Ovary (tissue), 9 donors: ENCODE data around the gene ALDH1A3. TPM values are rescaled to one million over a fixed set of nuclear protein-coding genes. Genes with fewer than 3 reads are reported as not detected.

ENCODE experiments used
- DNase-seq, 5 donors: peaks; one replicate each; pipeline ENCODE4 v3.0.0-alpha.2; 2019 to 2020
- H3K27ac ChIP-seq, 2 donors: fragments of 200-600 bp; one replicate each; pipeline versions ENCODE4 v1.5.1 to v1.8.0; 2019 to 2022
- H3K27me3 ChIP-seq: fragments of 200-600 bp; one replicate; pipeline ENCODE4 v1.8.0; 2022
- H3K36me3 ChIP-seq: fragments of 200-600 bp; sonication (generic); one replicate; pipeline ENCODE4 v1.5.1; 2019
- H3K4me1 ChIP-seq: one replicate; pipeline ENCODE4 v1.8.1; 2013; ENCODE audit warnings: mild to moderate bottlenecking, moderate library complexity; ENCODE audit not compliant: insufficient read depth
- H3K4me3 ChIP-seq: fragments of 200-600 bp; sonication (generic); one replicate; pipeline ENCODE4 v1.5.1; 2017
- H3K9me3 ChIP-seq, 2 donors: fragments of 200-600 bp in 1 of 2; sonication (generic) in 1 of 2; one replicate each; pipeline versions ENCODE4 v1.5.1 to v1.8.1; 2013 to 2019; ENCODE audit warnings: mild to moderate bottlenecking in 1 of 2, moderate library complexity in 1 of 2
- EP300 ChIP-seq: sonication (generic); formaldehyde crosslinking; IDR thresholded peaks from one replicate; pipeline ENCODE4 v1.6.1; 2017; ENCODE audit warnings: antibody characterized with exemption
- POLR2A ChIP-seq: fragments of 450-650 bp; IDR thresholded peaks from one replicate; pipeline ENCODE4 v1.6.1; 2017; ENCODE audit warnings: antibody characterized with exemption, mild to moderate bottlenecking, moderate library complexity
- WGBS, 3 donors: extraction: QIAGEN DNeasy Blood & Tissue Kit in 1 of 3; methylation state at CpG; one replicate each; pipeline versions ENCODE4 v1.1.5 to v1.1.7; 2013 to 2017; 5-methylcytosine and 5-hydroxymethylcytosine counted together
- intact Hi-C, 4 donors: fragments of 100-400 bp; cut with DNase I; formaldehyde crosslinking; loops; one replicate each; pipeline versions ENCODE4 v1.11.0 to v1.15.1; 2022 to 2023
- polyA plus RNA-seq, 2 donors: library from polyadenylated mRNA; stranded (reverse); fragments of 200-250 nt in 1 of 2; fragments of 350-450 nt in 1 of 2; fragmentation: Illumina TruSeq in 1 of 2; extraction: RNeasy Lipid Tissue Mini Kit (QIAGEN cat#74804) in 1 of 2; gene quantifications; one replicate each; pipeline ENCODE4 v1.2.3, GENCODE V29; 2013 to 2014
- total RNA-seq, 7 donors: library from RNA; depleted of rRNA in 2 of 7; stranded (reverse); fragments of >200 nt in 2 of 7; fragmentation: NEBNext Ultra II Directional in 3 of 7; extraction: Animal tissue kit (Norgen Biotek cat#: 25700) in 3 of 7; gene quantifications; one replicate each; pipeline versions ENCODE4 v1.1.0 to v1.2.4, GENCODE V29; 2016 to 2023
- TF ChIP-seq, protein P1 (sequence below), 3 donors: fragments of 450-650 bp in 2 of 3; fragments of 200-600 bp in 1 of 3; IDR thresholded peaks; one replicate each; pipeline versions ENCODE4 v1.5.1 to v1.8.0; 2016 to 2022; ENCODE audit warnings: antibody characterized with exemption in 3 of 3, mild to moderate bottlenecking in 1 of 3
- donor health status: DM: no; HTN: no; CAD: no; lungs with moderate emphysema.
- donor health status: DM: no; HTN: no; CAD: no.
- donor health status: Bipolar disorder and iron deficiency.
- donor health status: DM: yes; HTN: yes; CAD: no.
- donor health status: DM: no; HTN: no; CAD: no.
- donor health status: DM: yes; HTN: yes; CAD: no.

The ALDH1A3 gene
- total and polyA plus RNA-seq, 9 donors = 2.2 to 73.2 (median 9.9) TPM

- TF ChIP-seq, protein P1, sequence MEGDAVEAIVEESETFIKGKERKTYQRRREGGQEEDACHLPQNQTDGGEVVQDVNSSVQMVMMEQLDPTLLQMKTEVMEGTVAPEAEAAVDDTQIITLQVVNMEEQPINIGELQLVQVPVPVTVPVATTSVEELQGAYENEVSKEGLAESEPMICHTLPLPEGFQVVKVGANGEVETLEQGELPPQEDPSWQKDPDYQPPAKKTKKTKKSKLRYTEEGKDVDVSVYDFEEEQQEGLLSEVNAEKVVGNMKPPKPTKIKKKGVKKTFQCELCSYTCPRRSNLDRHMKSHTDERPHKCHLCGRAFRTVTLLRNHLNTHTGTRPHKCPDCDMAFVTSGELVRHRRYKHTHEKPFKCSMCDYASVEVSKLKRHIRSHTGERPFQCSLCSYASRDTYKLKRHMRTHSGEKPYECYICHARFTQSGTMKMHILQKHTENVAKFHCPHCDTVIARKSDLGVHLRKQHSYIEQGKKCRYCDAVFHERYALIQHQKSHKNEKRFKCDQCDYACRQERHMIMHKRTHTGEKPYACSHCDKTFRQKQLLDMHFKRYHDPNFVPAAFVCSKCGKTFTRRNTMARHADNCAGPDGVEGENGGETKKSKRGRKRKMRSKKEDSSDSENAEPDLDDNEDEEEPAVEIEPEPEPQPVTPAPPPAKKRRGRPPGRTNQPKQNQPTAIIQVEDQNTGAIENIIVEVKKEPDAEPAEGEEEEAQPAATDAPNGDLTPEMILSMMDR (IDR thresholded peaks at IDR 0.05) = no peak
- peak; percentile 78 for TF ChIP-seq EP300
- TF ChIP-seq POLR2A = peak; percentile 15
- Histone ChIP-seq H3K27me3 (no peaks in the 10 kb centered on the region), H3K4me1 (peaks cover 7% of the 10 kb centered on the region), H3K36me3 (no peaks in the 10 kb centered on the region), H3K9me3 (no peaks in the 10 kb centered on the region), H3K27ac (peak overlapping the region in 1 of 2 donors; percentile 89), H3K4me3 (peak overlapping the region; percentile 28)
- DNase-seq = peak; percentile 89 to 95 (median 90)
- WGBS, 3 donors = 6 to 14% (median 7%) methylated on average over 22 of the region's 22 CpGs
- intact Hi-C loops = no loop called here
Measured at GRCh38 chr15:100902436-100903167, 23.0 kb downstream of the ALDH1A3 start.

GRCh38 chr15:100903168-100903554 lies 23.5 kb downstream of the ALDH1A3 start:
- TF ChIP-seq, protein P1 (IDR thresholded peaks at IDR 0.05) = no peak
- TF ChIP-seq EP300 (no peak), POLR2A (no peak)
- Histone ChIP-seq H3K4me3 (no peak overlapping the region), H3K27me3 (no peaks in the 10 kb centered on the region), H3K4me1 (peaks cover 7% of the 10 kb centered on the region), H3K9me3 (no peaks in the 10 kb centered on the region), H3K27ac (peak overlapping the region in 1 of 2 donors; percentile 89), H3K36me3 (no peaks in the 10 kb centered on the region)
- DNase-seq = no peak
- intact Hi-C loops = no loop called here
- 11 to 22% (median 14%) methylated on average over 3 of the region's 3 CpGs for WGBS, 3 donors

GRCh38 chr15:100905850-100906249 lies 26.2 kb downstream of the ALDH1A3 start:
- Histone ChIP-seq H3K36me3 (no peaks in the 10 kb centered on the region), H3K4me3 (no peak overlapping the region), H3K27ac (no peak overlapping the region), H3K27me3 (no peaks in the 10 kb centered on the region), H3K4me1 (peaks cover 6% of the 10 kb centered on the region), H3K9me3 (no peaks in the 10 kb centered on the region)
- DNase-seq = peak in 1 of 5 donors; percentile 10
- intact Hi-C loops = no loop called here
- TF ChIP-seq POLR2A = no peak
- no peak for TF ChIP-seq EP300
- TF ChIP-seq, protein P1 (IDR thresholded peaks at IDR 0.05) = no peak
- WGBS, 3 donors = 79 to 83% (median 82%) methylated on average over 8 of the region's 8 CpGs

GRCh38 chr15:100908466-100908865 lies 28.8 kb downstream of the ALDH1A3 start:
- 79 to 88% (median 80%) methylated on average over 6 of the region's 6 CpGs for WGBS, 3 donors
- no peaks in the 10 kb centered on the region for H3K36me3 ChIP-seq
- no peaks in the 10 kb centered on the region for H3K27me3 ChIP-seq
- no peaks in the 10 kb centered on the region for H3K4me1 ChIP-seq
- H3K27ac ChIP-seq = no peak overlapping the region
- intact Hi-C loops = no loop called here
- TF ChIP-seq, protein P1 (IDR thresholded peaks at IDR 0.05) = no peak
- TF ChIP-seq POLR2A (no peak), EP300 (no peak)
- no peaks in the 10 kb centered on the region for H3K9me3 ChIP-seq
- DNase-seq = no peak
- no peak overlapping the region for H3K4me3 ChIP-seq
